ENCODE results near the gene MAT2B.

The MAT2B gene

DNA sequence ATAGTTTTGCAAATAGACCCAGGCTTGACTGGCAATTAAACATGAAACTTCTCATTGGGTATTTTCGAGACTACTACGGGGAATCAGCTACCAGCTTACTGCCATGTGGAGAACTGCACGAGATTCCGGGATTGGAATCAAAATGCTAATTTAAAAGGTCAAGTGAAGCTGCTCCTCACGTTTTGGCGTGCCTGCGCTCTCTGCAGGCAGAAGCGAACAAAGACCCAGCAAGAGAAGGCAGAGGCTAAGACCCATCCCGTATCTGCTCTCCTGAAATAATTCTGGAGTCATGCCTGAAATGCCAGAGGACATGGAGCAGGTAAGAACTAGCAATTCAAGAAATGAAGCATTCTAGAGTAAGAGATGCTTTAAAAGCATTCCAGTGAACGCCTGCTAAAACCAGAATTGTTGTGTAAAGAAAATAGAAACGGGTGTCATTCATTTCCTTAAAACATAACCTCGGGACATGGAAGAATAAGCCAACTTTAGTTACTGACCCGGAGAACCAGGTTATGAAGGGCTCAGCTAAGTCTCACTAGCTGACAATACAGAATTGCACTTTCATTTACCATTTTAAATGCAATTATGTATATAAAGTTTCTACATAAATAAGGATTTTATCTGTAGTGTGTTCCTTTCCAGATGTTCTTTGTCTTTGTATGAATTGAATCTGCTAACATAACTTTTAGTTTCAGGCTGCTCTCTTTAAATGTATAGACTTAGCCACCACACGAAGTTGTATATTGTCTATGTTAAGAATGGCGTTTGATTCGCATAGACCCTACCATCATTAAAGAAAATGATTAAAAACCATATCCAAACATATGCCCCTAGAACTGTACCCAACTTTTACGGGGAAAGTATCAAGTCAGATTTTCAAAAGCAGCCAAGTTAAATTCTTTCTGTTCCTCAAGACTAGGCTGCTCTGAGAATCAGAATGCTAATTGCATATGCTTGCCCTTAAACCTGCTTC lies 2.0 kb upstream of the MAT2B start:
- Histone ChIP-seq H3K4me1 (ENCODE audit: control extremely low read depth in 1 of 4, control insufficient read depth in 4 of 4, insufficient read depth in 4 of 4, low read length in 3 of 4) (peaks cover 21 to 49% (median 35%) of the 10 kb centered on the region in 4 experiments), H3K4me3 (ENCODE audit: control insufficient read depth in 1 of 7, extremely low read depth in 1 of 7, insufficient read depth in 4 of 7, low read depth in 2 of 7, low read length in 6 of 7) (peak overlapping the region in 6 of 7 experiments; percentile 80 to 100 (median 90)), H3K27ac (ENCODE audit: insufficient read depth in 1 of 2, low read depth in 1 of 2, low read length in 2 of 2, poor library complexity in 1 of 2, severe bottlenecking in 2 of 2) (peak overlapping the region; percentile 89 to 97), H3K27me3 (replicated peaks in 2 of 5; ENCODE audit: control insufficient read depth in 4 of 5, insufficient read depth in 5 of 5, low read length in 4 of 5) (no peaks in the 10 kb centered on the region), H3K36me3 (ENCODE audit: control insufficient read depth in 4 of 4, insufficient read depth in 4 of 4, low read length in 3 of 4) (peaks cover 0 to 3% (median 0%) of the 10 kb centered on the region in 4 experiments), H3K9me3 (ENCODE audit: control extremely low read depth in 1 of 5, control insufficient read depth in 4 of 5, insufficient read depth in 2 of 5, low read depth in 1 of 5, low read length in 4 of 5) (no peaks in the 10 kb centered on the region)
- POLR2A ChIA-PET: interaction anchor here (0.7 kb wide), 1 partner anchor 43 kb away, joined by 3 read pairs; the partner anchor contains the start of genes HMMR and NUDCD2
- DNase-seq: peak; percentile 78 to 80 (median 78)
- WGBS (ENCODE audit: insufficient coverage): 0% methylated on average over 14 of the region's 17 CpGs
- CTCF ChIA-PET: interaction anchor here (1.1 to 1.8 kb wide), 6 partner anchors 13 to 65 kb away, joined by 3 to 6 read pairs (median 4); no protein-coding TSS in a partner anchor

DNA sequence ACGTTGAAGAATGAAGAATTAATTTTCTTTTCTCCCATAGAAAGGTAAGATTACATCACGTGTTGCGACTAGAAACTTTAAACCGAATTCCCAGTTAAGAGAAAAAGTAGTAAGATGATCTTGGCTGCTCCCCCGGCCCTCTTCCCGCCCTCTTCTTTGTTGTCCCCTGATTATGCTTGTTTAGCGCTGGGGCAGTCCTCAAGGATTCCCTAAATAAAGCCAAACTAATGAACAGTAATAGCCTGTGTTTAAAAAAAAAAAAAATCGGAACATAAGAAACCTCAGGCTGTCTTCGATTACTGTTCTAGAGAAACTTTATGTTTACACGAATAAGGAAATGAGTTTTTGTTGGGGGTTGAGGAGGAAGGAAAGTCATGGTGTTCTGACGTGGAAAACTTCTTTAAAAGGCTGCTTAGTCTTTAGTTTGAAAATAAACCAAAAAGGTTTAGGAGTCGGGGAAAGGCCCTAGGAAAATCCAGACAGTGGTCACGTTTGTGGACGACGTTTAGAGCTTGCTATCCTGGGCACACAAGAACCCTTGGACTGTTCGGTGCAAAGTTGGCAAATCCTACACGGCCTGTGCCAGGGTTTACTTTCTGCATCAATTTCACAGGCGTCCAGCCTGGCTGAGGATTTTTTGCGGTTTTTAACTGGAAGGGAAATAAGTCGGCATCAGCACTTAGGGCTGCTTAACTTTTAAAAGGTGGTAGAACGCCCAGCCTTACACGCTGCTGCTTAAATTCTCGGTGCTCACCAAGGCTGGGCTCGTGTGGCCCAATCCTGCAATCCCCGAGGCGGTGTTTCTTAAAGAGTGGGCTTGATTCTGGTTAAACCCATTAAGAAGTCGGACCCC lies 1.1 kb upstream of the MAT2B start:
- WGBS (ENCODE audit: insufficient coverage): 0% methylated on average over 22 of the region's 27 CpGs
- DNase-seq: peak in 2 of 3 donors; percentile 75 to 83
- peaks cover 26 to 49% (median 38%) of the 10 kb centered on the region in 4 experiments for H3K4me1 ChIP-seq (ENCODE audit: control extremely low read depth in 1 of 4, control insufficient read depth in 4 of 4, insufficient read depth in 4 of 4, low read length in 3 of 4)

DNA sequence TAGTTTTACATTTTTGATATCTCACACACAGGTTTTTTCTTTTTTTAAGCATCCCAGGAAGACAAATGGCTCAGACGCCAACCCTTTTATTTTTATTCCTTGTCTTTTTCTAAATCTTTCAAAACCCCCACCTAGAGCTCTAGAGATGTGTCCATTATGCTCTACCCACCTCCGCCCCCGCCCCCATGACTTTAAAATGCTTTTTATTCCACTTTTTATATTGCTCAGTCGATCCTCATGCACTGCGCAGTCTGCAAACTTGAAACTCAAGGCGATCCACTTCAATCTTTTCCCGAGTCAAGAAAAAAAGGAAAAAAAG lies 411 bp upstream of the MAT2B start:
- Histone ChIP-seq H3K36me3 (ENCODE audit: control insufficient read depth in 4 of 4, insufficient read depth in 4 of 4, low read length in 3 of 4) (peaks cover 0 to 3% (median 0%) of the 10 kb centered on the region in 4 experiments), H3K4me1 (ENCODE audit: control extremely low read depth in 1 of 4, control insufficient read depth in 4 of 4, insufficient read depth in 4 of 4, low read length in 3 of 4) (peaks cover 26 to 55% (median 41%) of the 10 kb centered on the region in 4 experiments), H3K27me3 (replicated peaks in 2 of 5; ENCODE audit: control insufficient read depth in 4 of 5, insufficient read depth in 5 of 5, low read length in 4 of 5) (no peaks in the 10 kb centered on the region), H3K9me3 (ENCODE audit: control extremely low read depth in 1 of 5, control insufficient read depth in 4 of 5, insufficient read depth in 2 of 5, low read depth in 1 of 5, low read length in 4 of 5) (no peaks in the 10 kb centered on the region), H3K27ac (ENCODE audit: insufficient read depth in 1 of 2, low read depth in 1 of 2, low read length in 2 of 2, poor library complexity in 1 of 2, severe bottlenecking in 2 of 2) (peak overlapping the region; percentile 89 to 97), H3K4me3 (ENCODE audit: control insufficient read depth in 1 of 7, extremely low read depth in 1 of 7, insufficient read depth in 4 of 7, low read depth in 2 of 7, low read length in 6 of 7) (peak overlapping the region in 6 of 7 experiments; percentile 80 to 100 (median 90))
- ChIA-PET POLR2A (interaction anchor here (0.8 to 1.4 kb wide), 4 partner anchors 21 to 67 kb away, joined by 3 to 6 read pairs (median 4); partner anchors contain the start of genes CCNG1, HMMR and NUDCD2), CTCF (interaction anchor here (1.1 to 1.3 kb wide), 2 partner anchors 31 to 43 kb away, joined by 3 to 8 read pairs; no protein-coding TSS in a partner anchor)
- 0% methylated on average over 3 of the region's 7 CpGs for WGBS (ENCODE audit: insufficient coverage)
- no peak for DNase-seq

More for the DNA sequence above, 1.1 kb upstream of the MAT2B start:
- H3K27me3 ChIP-seq (replicated peaks in 2 of 5; ENCODE audit: control insufficient read depth in 4 of 5, insufficient read depth in 5 of 5, low read length in 4 of 5): no peaks in the 10 kb centered on the region
- peak overlapping the region in 6 of 7 experiments; percentile 80 to 100 (median 90) for H3K4me3 ChIP-seq (ENCODE audit: control insufficient read depth in 1 of 7, extremely low read depth in 1 of 7, insufficient read depth in 4 of 7, low read depth in 2 of 7, low read length in 6 of 7)
- H3K27ac ChIP-seq (ENCODE audit: insufficient read depth in 1 of 2, low read depth in 1 of 2, low read length in 2 of 2, poor library complexity in 1 of 2, severe bottlenecking in 2 of 2): peak overlapping the region; percentile 89 to 97
- CTCF ChIA-PET: interaction anchor here (1.1 to 1.4 kb wide), 4 partner anchors 31 to 66 kb away, joined by 3 to 8 read pairs (median 4); no protein-coding TSS in a partner anchor
- POLR2A ChIA-PET: interaction anchor here (0.7 to 1.4 kb wide), 2 partner anchors 44 to 67 kb away, joined by 3 read pairs; partner anchors contain the start of genes CCNG1, HMMR and NUDCD2
- H3K9me3 ChIP-seq (ENCODE audit: control extremely low read depth in 1 of 5, control insufficient read depth in 4 of 5, insufficient read depth in 2 of 5, low read depth in 1 of 5, low read length in 4 of 5): no peaks in the 10 kb centered on the region
- H3K36me3 ChIP-seq (ENCODE audit: control insufficient read depth in 4 of 4, insufficient read depth in 4 of 4, low read length in 3 of 4): peaks cover 0 to 3% (median 0%) of the 10 kb centered on the region in 4 experiments

DNA sequence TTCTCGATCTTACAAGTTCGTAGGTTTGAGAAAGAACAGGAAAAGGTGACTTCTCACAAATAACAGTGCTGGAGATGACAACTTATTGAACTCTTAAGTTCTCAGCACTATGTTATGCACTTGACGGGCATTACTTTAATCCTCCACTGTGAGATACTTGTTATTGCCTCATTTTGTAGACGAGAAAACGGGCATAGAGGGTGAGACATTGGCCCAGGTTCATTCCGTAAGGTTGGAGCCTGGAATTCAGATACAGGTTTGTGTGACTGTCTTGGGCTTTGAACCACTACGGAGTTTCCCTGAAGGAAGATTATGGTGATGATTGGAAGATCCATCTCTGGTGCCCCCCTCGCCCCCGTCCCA lies 657 bp downstream of the MAT2B start:
- 0% methylated on average over 4 of the region's 9 CpGs for WGBS (ENCODE audit: insufficient coverage)
- Histone ChIP-seq H3K27ac (ENCODE audit: insufficient read depth in 1 of 2, low read depth in 1 of 2, low read length in 2 of 2, poor library complexity in 1 of 2, severe bottlenecking in 2 of 2) (peak overlapping the region; percentile 89 to 97), H3K4me3 (ENCODE audit: control insufficient read depth in 1 of 7, extremely low read depth in 1 of 7, insufficient read depth in 4 of 7, low read depth in 2 of 7, low read length in 6 of 7) (peak overlapping the region; percentile 31 to 100 (median 86)), H3K4me1 (ENCODE audit: control extremely low read depth in 1 of 4, control insufficient read depth in 4 of 4, insufficient read depth in 4 of 4, low read length in 3 of 4) (peaks cover 26 to 55% (median 41%) of the 10 kb centered on the region in 4 experiments), H3K27me3 (replicated peaks in 2 of 5; ENCODE audit: control insufficient read depth in 4 of 5, insufficient read depth in 5 of 5, low read length in 4 of 5) (no peaks in the 10 kb centered on the region), H3K9me3 (ENCODE audit: control extremely low read depth in 1 of 5, control insufficient read depth in 4 of 5, insufficient read depth in 2 of 5, low read depth in 1 of 5, low read length in 4 of 5) (no peaks in the 10 kb centered on the region), H3K36me3 (ENCODE audit: control insufficient read depth in 4 of 4, insufficient read depth in 4 of 4, low read length in 3 of 4) (peaks cover 0 to 3% (median 0%) of the 10 kb centered on the region in 4 experiments)
- DNase-seq: no peak
- ChIA-PET POLR2A (interaction anchor here (0.6 to 1.4 kb wide), 4 partner anchors 22 to 98 kb away, joined by 3 to 5 read pairs (median 4); partner anchors contain the start of genes CCNG1, HMMR and NUDCD2), CTCF (interaction anchor here (0.5 to 1.3 kb wide), 2 partner anchors 44 to 1760 kb away, joined by 3 to 8 read pairs; no protein-coding TSS in a partner anchor)

DNA sequence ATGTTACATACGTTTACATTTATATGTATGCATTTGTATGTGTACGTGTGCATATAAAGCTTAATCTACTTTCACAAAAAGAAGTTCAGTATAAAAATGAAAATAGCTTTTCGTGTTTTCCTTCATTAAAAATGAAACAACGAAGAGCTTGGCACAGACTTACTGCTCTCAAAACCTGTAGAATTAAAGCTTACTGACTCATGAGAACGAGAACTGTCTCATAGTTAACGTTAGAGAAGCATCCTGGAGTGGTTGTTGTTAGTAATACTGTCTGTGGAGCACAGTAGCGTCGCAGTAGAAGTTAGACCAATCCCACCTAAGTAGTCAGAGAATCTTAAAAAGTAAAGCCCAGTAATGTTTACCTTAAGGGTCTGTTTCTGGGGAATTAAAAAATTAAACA lies 1.3 kb downstream of the MAT2B start:
- H3K27ac ChIP-seq (ENCODE audit: insufficient read depth in 1 of 2, low read depth in 1 of 2, low read length in 2 of 2, poor library complexity in 1 of 2, severe bottlenecking in 2 of 2): peak overlapping the region; percentile 89 to 97
- peak overlapping the region in 6 of 7 experiments; percentile 80 to 100 (median 90) for H3K4me3 ChIP-seq (ENCODE audit: control insufficient read depth in 1 of 7, extremely low read depth in 1 of 7, insufficient read depth in 4 of 7, low read depth in 2 of 7, low read length in 6 of 7)
- peaks cover 26 to 55% (median 41%) of the 10 kb centered on the region in 4 experiments for H3K4me1 ChIP-seq (ENCODE audit: control extremely low read depth in 1 of 4, control insufficient read depth in 4 of 4, insufficient read depth in 4 of 4, low read length in 3 of 4)
- no peaks in the 10 kb centered on the region for H3K27me3 ChIP-seq (replicated peaks in 2 of 5; ENCODE audit: control insufficient read depth in 4 of 5, insufficient read depth in 5 of 5, low read length in 4 of 5)
- ChIA-PET CTCF (interaction anchor here (0.5 to 0.7 kb wide), 2 partner anchors 47 to 1759 kb away, joined by 3 read pairs; partner anchors contain the start of gene NUDCD2), POLR2A (interaction anchor here (0.6 kb wide), 1 partner anchor 99 kb away, joined by 5 read pairs; no protein-coding TSS in a partner anchor)
- DNase-seq: peak in 2 of 3 donors; percentile 31 to 36
- H3K9me3 ChIP-seq (ENCODE audit: control extremely low read depth in 1 of 5, control insufficient read depth in 4 of 5, insufficient read depth in 2 of 5, low read depth in 1 of 5, low read length in 4 of 5): no peaks in the 10 kb centered on the region
- H3K36me3 ChIP-seq (ENCODE audit: control insufficient read depth in 4 of 4, insufficient read depth in 4 of 4, low read length in 3 of 4): peaks cover 0 to 5% (median under 1%) of the 10 kb centered on the region in 4 experiments
- WGBS (ENCODE audit: insufficient coverage): 0% methylated on average over 2 of the region's 8 CpGs

DNA sequence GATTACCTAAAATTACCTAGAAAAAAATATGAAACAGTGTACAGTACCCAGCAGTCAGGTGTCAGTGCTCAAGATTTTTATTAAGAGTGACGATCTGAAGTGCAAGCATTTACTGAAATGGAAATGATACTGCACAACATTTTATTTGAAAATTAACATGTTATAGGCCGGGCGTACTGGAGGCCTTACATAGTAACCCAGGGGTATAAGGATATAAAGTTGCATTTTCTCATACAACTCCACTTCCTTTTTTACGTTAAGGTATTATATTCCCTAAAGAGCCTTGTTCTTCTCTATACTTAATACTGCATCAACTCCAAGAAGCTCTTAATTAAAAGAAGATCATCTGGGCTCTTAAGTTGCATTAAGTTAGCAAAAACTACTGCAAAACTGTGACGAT lies 3.3 kb downstream of the MAT2B start:
- no CpG with 5 or more reads among the region's 5 CpGs for WGBS (ENCODE audit: insufficient coverage)
- H3K9me3 ChIP-seq (ENCODE audit: control extremely low read depth in 1 of 5, control insufficient read depth in 4 of 5, insufficient read depth in 2 of 5, low read depth in 1 of 5, low read length in 4 of 5): no peaks in the 10 kb centered on the region
- DNase-seq: peak in 2 of 3 donors; percentile 12 to 21
- ChIA-PET POLR2A (no interaction called here), CTCF (interaction anchor here (0.9 to 1.2 kb wide), 3 partner anchors 8 to 47 kb away, joined by 3 to 6 read pairs (median 4); no protein-coding TSS in a partner anchor)
- peaks cover 2 to 26% (median 12%) of the 10 kb centered on the region in 4 experiments for H3K36me3 ChIP-seq (ENCODE audit: control insufficient read depth in 4 of 4, insufficient read depth in 4 of 4, low read length in 3 of 4)
- no peaks in the 10 kb centered on the region for H3K27me3 ChIP-seq (replicated peaks in 2 of 5; ENCODE audit: control insufficient read depth in 4 of 5, insufficient read depth in 5 of 5, low read length in 4 of 5)
- H3K27ac ChIP-seq (ENCODE audit: insufficient read depth in 1 of 2, low read depth in 1 of 2, low read length in 2 of 2, poor library complexity in 1 of 2, severe bottlenecking in 2 of 2): peak overlapping the region; percentile 62 to 97
- H3K4me3 ChIP-seq (ENCODE audit: control insufficient read depth in 1 of 7, extremely low read depth in 1 of 7, insufficient read depth in 4 of 7, low read depth in 2 of 7, low read length in 6 of 7): peak overlapping the region in 5 of 7 experiments; percentile 13 to 65 (median 32)
- H3K4me1 ChIP-seq (ENCODE audit: control extremely low read depth in 1 of 4, control insufficient read depth in 4 of 4, insufficient read depth in 4 of 4, low read length in 3 of 4): peaks cover 17 to 40% (median 29%) of the 10 kb centered on the region in 4 experiments

Data from common myeloid progenitor, CD34-positive (primary cell).